AG04449 (cell line): ENCODE data around the gene SIRPA.

Source experiments
- CTCF ChIA-PET: fragments of 350-600 bp; formaldehyde crosslinking; extraction: SDS; loops from one replicate; lab custom pipeline; 2021; ENCODE audit warnings: antibody characterized with exemption; lab: Yijun Ruan, JAX
- POLR2A ChIA-PET: fragments of 400-600, 350-600 bp; formaldehyde crosslinking; extraction: SDS; loops from one replicate; lab custom pipeline; 2020; ENCODE audit warnings: antibody characterized with exemption, inconsistent platforms; lab: Yijun Ruan, JAX
- DNase-seq: peaks from one replicate; pipeline ENCODE4 v3.0.0-alpha.2; 2010; ENCODE audit warnings: low read depth, low spot score
- H3K4me3 ChIP-seq: 2 replicates; pipeline ENCODE4 v1.5.1; 2011; ENCODE audit warnings: low read depth, mild to moderate bottlenecking, control low read depth, low read length
- CTCF ChIP-seq: IDR thresholded peaks from one replicate; pipeline ENCODE4 v1.5.1; 2011; ENCODE audit warnings: mild to moderate bottlenecking, moderate library complexity, low read length, control low read depth, inconsistent platforms; ENCODE audit not compliant: insufficient read depth; ENCODE audit errors: missing control alignments

Gene SIRPA

GRCh38 chr20:1968964-1969363 lies 73.8 kb downstream of the SIRPA start:
- no peak for TF ChIP-seq CTCF
- ChIA-PET POLR2A (no interaction called here), CTCF (interaction anchor here (0.9 to 3.3 kb wide), 3 partner anchors 8 to 204 kb away, joined by 3 to 30 read pairs (median 3); no protein-coding TSS in a partner anchor)
- no peak overlapping the region for H3K4me3 ChIP-seq
- no peak for DNase-seq

GRCh38 chr20:1971893-1972586 lies 76.8 kb downstream of the SIRPA start:
- no peak for TF ChIP-seq CTCF
- CTCF ChIA-PET: interaction anchor here (0.8 to 1.4 kb wide), 6 partner anchors 21 to 481 kb away, joined by 3 to 4 read pairs (median 3); no protein-coding TSS in a partner anchor
- DNase-seq: no peak
- POLR2A ChIA-PET: no interaction called here
- H3K4me3 ChIP-seq: no peak overlapping the region

GRCh38 chr20:1973601-1974440 lies 78.6 kb downstream of the SIRPA start:
- TF ChIP-seq CTCF: no peak
- DNase-seq: no peak
- ChIA-PET CTCF (interaction anchor here (1.1 kb wide), 1 partner anchor 33 kb away, joined by 3 read pairs; no protein-coding TSS in a partner anchor), POLR2A (no interaction called here)
- H3K4me3 ChIP-seq: no peak overlapping the region

- POLR2A ChIA-PET: no interaction called here
- TF ChIP-seq CTCF: no peak
- no peak overlapping the region for H3K4me3 ChIP-seq
- CTCF ChIA-PET: interaction anchor here (1.4 to 1.5 kb wide), 2 partner anchors 9 to 10 kb away, joined by 4 to 5 read pairs; no protein-coding TSS in a partner anchor
- DNase-seq: no peak
Measured at GRCh38 chr20:1975291-1975690, 80.1 kb downstream of the SIRPA start.

GRCh38 chr20:1979106-1979778 lies 84.0 kb downstream of the SIRPA start:
- DNase-seq: no peak
- POLR2A ChIA-PET: no interaction called here
- H3K4me3 ChIP-seq: no peak overlapping the region
- CTCF ChIA-PET: interaction anchor here (1.0 to 1.7 kb wide), 2 partner anchors 13 to 28 kb away, joined by 3 to 6 read pairs; no protein-coding TSS in a partner anchor
- no peak for TF ChIP-seq CTCF
